Heart left ventricle (tissue), 16 donors: ENCODE measurements around the gene IER5L. TPM values are rescaled to one million over a fixed set of nuclear protein-coding genes. Genes with fewer than 3 reads are reported as not detected.

Experiments
- ATAC-seq, 4 donors: fragments of 200-7000 bp; cut with Tn5 transposase; one replicate each; pipeline ENCODE4 v1.9.1; 2020 to 2022; ENCODE audit warnings: moderate library complexity in 4 of 4, mild to moderate bottlenecking in 3 of 4, moderate number of reproducible peaks in 1 of 4
- DNase-seq, 5 donors: peaks; one replicate each; pipeline ENCODE4 v3.0.0-alpha.2; 2020
- H3K27ac ChIP-seq, 12 donors: fragments of 200-600 bp; sonication (generic) in 4 of 12; one replicate each; pipeline versions ENCODE4 v1.5.0 to v1.8.0; 2016 to 2022; ENCODE audit warnings: mild to moderate bottlenecking in 2 of 12
- H3K27me3 ChIP-seq, 9 donors: fragments of 200-600 bp; sonication (generic) in 2 of 9; one replicate each; pipeline versions ENCODE4 v1.5.1 to v1.8.0; 2016 to 2022; ENCODE audit warnings: mild to moderate bottlenecking in 3 of 9
- H3K36me3 ChIP-seq, 9 donors: fragments of 200-600 bp; sonication (generic) in 2 of 9; one replicate each; pipeline versions ENCODE4 v1.5.0 to v1.8.0; 2018 to 2022; ENCODE audit warnings: mild to moderate bottlenecking in 2 of 9
- H3K4me1 ChIP-seq, 12 donors: fragments of 200-600 bp; sonication (generic) in 4 of 12; one replicate each; pipeline versions ENCODE4 v1.5.0 to v1.8.0; 2016 to 2022; ENCODE audit warnings: mild to moderate bottlenecking in 3 of 12
- H3K4me3 ChIP-seq, 12 donors: fragments of 200-600 bp; sonication (generic) in 4 of 12; one replicate each; pipeline versions ENCODE4 v1.5.0 to v1.8.0; 2017 to 2022; ENCODE audit warnings: mild to moderate bottlenecking in 9 of 12, moderate library complexity in 4 of 12
- H3K9me3 ChIP-seq, 12 donors: fragments of 200-600 bp; sonication (generic) in 4 of 12; one replicate each; pipeline versions ENCODE4 v1.5.0 to v1.8.0; 2016 to 2022; ENCODE audit warnings: mild to moderate bottlenecking in 1 of 12
- CTCF ChIP-seq, 12 donors: fragments of 200-600 bp; sonication (generic) in 4 of 12; IDR thresholded peaks; one replicate each; pipeline versions ENCODE4 v1.5.0 to v1.8.0; 2018 to 2022; ENCODE audit warnings: antibody characterized with exemption in 12 of 12, mild to moderate bottlenecking in 5 of 12
- POLR2A ChIP-seq, 2 donors: fragments of 450-650 bp; IDR thresholded peaks; one replicate each; pipeline ENCODE4 v1.6.1; 2017; ENCODE audit warnings: antibody characterized with exemption in 2 of 2, mild to moderate bottlenecking in 2 of 2, moderate library complexity in 2 of 2
- WGBS, 4 donors: extraction: QIAGEN DNeasy Blood & Tissue Kit in 2 of 4; methylation state at CpG; one replicate each; pipeline versions ENCODE4 v1.1.5 to v1.1.7; 2013 to 2018; 5-methylcytosine and 5-hydroxymethylcytosine counted together
- intact Hi-C, 10 donors: fragments of 100-400 bp; cut with DNase I; formaldehyde crosslinking; loops; one replicate each; pipeline versions ENCODE4 v1.11.1 to v1.14.2; 2022
- polyA plus RNA-seq, 2 donors: library from polyadenylated mRNA; stranded (reverse); fragments of 200-250 nt; gene quantifications; one replicate each; pipeline ENCODE4 v1.2.3, GENCODE V29; 2013
- total RNA-seq, 9 donors: library from RNA; depleted of rRNA in 2 of 9; stranded (reverse); fragments of >200 nt in 2 of 9; fragmentation: NEBNext Ultra II Directional in 3 of 9; extraction: Animal tissue kit (Norgen Biotek cat#: 25700) in 3 of 9; gene quantifications; one replicate each; pipeline versions ENCODE4 v1.1.0 to v1.2.4, GENCODE V29; 2016 to 2023
- donor health status: ischemic (EF 13 %, LVEDD 7.1; RV severe dilation, severe dysfunction).
- donor health status: healthy with polysubstance abuse.
- donor health status: DM: no; HTN: yes; CAD: no.
- donor health status: DM: no; HTN: no; CAD: no.
- donor health status: ischemic (EF 25% LVEDD 6.9; RV normal size, moderate dysfunction).
- donor health status: ischemic (EF 25% LVEDD 5.7; RV mildly dilated, moderate dysfunction).
- donor health status: healthy.
- donor health status: DM: yes; HTN: yes; CAD: no.
- donor health status: ischemic (EF 35%, LVEDD 5.7; RV mildly dilated, moderate dysfunction).
- donor health status: nonischemic (EF 11% LVEDD 7.7; RV severe dilation, severe dysfunction).
- donor health status: DM: yes; HTN: yes; CAD: no.
- donor health status: PGD.
- donor health status: ischemic (EF 29% LVEDD 5.4; RV normal size, mild dysfunction).
- donor health status: nonischemic (EF 23%, LVEDD 6.1; RV moderate dilation, normal function).

The IER5L gene
- total and polyA plus RNA-seq, 11 donors: 2.8 to 18.4 (median 5.5) TPM

GRCh38 chr9:129143031-129143927 is 34.8 kb downstream of the IER5L start:
- peak overlapping the region in 10 of 12 donors; percentile 10 to 69 (median 45) for H3K4me3 ChIP-seq

DNA sequence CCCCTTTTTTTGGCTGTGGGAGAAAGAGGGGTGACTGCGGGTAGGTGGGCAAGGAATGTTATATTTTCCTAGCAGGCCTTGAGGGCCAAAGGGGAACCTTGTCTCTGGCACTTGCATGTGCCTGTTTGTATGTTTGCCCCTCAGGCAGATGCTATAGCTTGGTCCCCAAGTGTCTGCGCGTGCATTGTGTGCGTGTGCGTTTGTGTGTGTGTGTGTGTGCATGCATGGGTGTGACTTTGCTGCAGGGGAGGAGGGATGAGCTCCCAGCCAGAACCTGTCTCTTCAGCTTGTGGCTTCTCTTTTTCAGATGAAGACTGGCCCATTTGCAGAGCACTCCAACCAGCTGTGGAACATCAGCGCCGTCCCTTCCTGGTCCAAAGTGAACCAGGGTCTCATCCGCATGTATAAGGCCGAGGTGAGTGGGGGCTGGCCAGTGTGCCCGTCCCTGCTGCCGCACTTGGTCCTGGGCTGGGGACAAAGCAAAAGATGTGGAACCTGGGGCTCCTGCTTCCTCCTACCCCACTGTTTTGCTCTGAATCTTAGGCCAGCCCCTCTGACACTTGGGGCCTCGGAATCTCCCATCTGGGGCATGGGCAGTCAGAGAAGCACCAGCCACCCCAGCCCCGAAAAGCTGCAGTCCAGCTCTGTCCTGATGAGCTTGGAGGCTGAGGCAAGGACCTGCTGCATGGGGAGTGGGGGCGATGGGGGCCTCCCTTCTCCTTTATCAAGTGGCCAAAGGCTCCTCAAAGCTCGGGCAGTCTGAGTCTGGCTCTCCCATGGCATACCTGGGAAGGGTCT is 35.7 kb downstream of the IER5L start:
- H3K9me3 ChIP-seq: no peaks in the 10 kb centered on the region
- ATAC-seq (no peak), DNase-seq (no peak)
- no peaks in the 10 kb centered on the region for H3K27me3 ChIP-seq
- WGBS, 4 donors: 40 to 49% (median 42%) methylated on average over 15 of the region's 15 CpGs
- peaks cover 25 to 98% (median 94%) of the 10 kb centered on the region in 12 donors for H3K4me1 ChIP-seq
- no peak for TF ChIP-seq POLR2A (IDR thresholded peaks at IDR 0.05)
- no peak for TF ChIP-seq CTCF (IDR thresholded peaks at IDR 0.05)
- H3K36me3 ChIP-seq: peaks cover 0 to 30% (median 8%) of the 10 kb centered on the region in 9 donors
- H3K4me3 ChIP-seq: peak overlapping the region in 10 of 12 donors; percentile 6 to 69 (median 58)
- peak overlapping the region; percentile 99 to 100 (median 100) for H3K27ac ChIP-seq
- intact Hi-C loops: loop anchor here in 4 of 10 donors (5.0 kb wide), 3 partner anchors 35 to 355 kb away; partner anchors contain the start of gene IER5L (in 1 of the 4)

More at GRCh38 chr9:129143031-129143927, 34.8 kb downstream of the IER5L start:
- intact Hi-C loops: loop anchor here in 6 of 10 donors (1.0 to 5.0 kb wide), 4 partner anchors 31 to 354 kb away; partner anchors contain the start of gene IER5L (in 1 of the 6)
- no peaks in the 10 kb centered on the region for H3K9me3 ChIP-seq
- H3K36me3 ChIP-seq: peaks cover 0 to 34% (median under 1%) of the 10 kb centered on the region in 9 donors
- WGBS, 4 donors: 7 to 9% (median 9%) methylated on average over 11 to 14 of the region's 14 CpGs
- no peaks in the 10 kb centered on the region for H3K27me3 ChIP-seq
- TF ChIP-seq POLR2A (IDR thresholded peaks at IDR 0.05) (peak in 1 of 2 donors; percentile 32), CTCF (IDR thresholded peaks at IDR 0.05) (peak; percentile 82 to 97 (median 88))
- DNase-seq: peak; percentile 92 to 94 (median 92)
- ATAC-seq: peak; percentile 24 to 58 (median 36)
- H3K4me1 ChIP-seq: peaks cover 25 to 97% (median 94%) of the 10 kb centered on the region in 12 donors
- peak overlapping the region; percentile 99 to 100 (median 100) for H3K27ac ChIP-seq

DNA sequence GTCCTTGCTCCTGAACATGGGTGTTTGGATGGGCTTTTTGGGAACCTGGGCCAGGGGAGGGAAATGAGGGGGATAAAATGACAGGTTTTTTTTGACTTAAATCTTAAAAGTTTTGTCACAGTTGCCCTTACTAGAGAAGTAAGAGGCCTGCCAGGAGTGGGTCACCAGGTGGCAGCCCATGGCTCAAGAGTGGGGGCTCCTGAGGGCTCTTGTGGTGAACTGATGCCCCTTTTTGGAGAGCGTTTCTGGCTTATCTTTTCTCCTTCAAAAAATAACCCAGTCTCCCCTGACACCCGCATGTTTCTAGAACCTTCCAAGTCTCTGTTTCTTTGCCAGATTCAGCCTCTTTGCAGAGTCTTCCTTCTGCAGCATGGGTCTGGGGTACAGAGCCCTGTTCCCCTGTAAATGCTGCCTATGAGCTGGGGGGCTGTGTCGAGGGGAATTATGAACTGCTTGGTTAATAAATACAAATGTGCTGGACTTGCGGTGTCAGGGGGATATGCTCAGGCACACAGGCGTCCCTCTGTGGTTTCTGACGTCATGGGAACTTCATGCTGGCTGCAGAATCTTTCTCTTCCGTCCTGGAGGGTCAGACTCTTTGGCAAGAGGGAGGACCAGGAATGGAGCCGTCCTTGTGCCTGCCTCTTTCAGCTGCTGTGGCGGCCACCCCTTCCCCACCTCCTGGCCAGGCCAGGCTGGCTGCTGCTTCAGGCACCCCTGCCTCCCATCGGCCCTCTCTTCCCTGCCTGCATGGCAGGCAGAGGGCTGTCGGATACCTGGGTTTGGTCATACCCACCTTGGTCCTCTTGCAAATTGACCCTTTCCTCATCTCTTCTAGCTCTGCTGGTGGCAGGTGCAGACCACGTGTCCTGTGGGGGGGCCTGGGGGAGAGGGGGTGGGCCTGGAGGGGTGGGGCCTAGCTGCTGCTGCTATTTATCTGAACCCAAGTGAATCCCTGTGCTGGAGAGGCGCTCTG is 36.7 kb downstream of the IER5L start:
- peak; percentile 4 to 30 (median 16) for ATAC-seq
- Histone ChIP-seq H3K27me3 (no peaks in the 10 kb centered on the region), H3K36me3 (peaks cover 0 to 36% (median 18%) of the 10 kb centered on the region in 9 donors), H3K4me3 (peak overlapping the region; percentile 1 to 69 (median 56)), H3K4me1 (peaks cover 25 to 91% (median 85%) of the 10 kb centered on the region in 12 donors), H3K9me3 (no peaks in the 10 kb centered on the region), H3K27ac (peak overlapping the region; percentile 99 to 100 (median 100))
- intact Hi-C loops: loop anchor here in 9 of 10 donors (2.0 to 5.0 kb wide), 10 partner anchors 33 to 356 kb away; partner anchors contain the start of gene IER5L (in 1 of the 9)
- TF ChIP-seq POLR2A (IDR thresholded peaks at IDR 0.05) (peak in 1 of 2 donors; percentile 58), CTCF (IDR thresholded peaks at IDR 0.05) (no peak)
- peak in 4 of 5 donors; percentile 60 to 92 (median 88) for DNase-seq
- 2 to 9% (median 5%) methylated on average over 11 to 13 of the region's 13 CpGs for WGBS, 4 donors
